Measurements from ENCODE around the gene PGM1. TPM values are rescaled to one million over a fixed set of nuclear protein-coding genes. Genes with fewer than 3 reads are reported as not detected.

Gene PGM1
- total RNA-seq, 1 donor = 52.4 TPM

DNA sequence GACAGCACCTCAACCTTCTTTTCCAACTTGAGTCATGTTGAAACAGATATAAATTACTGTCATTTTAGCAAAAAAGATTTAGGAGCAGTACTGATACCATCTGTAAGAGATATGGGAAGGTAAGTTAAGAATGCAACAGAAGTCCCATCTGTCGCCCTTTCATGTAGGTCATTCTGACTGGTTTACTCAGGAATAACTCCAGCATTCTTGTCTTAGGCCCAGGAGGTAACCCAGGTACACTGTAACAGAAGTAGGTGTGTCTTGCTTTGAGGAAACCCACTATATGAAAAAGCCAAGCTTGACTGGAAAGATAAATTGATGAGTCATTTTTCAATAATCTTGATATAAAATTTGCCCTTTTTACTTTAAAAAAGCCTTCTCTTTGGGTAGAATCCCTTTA, 35.4 kb downstream of the PGM1 start:
- TF ChIP-seq, protein P1, sequence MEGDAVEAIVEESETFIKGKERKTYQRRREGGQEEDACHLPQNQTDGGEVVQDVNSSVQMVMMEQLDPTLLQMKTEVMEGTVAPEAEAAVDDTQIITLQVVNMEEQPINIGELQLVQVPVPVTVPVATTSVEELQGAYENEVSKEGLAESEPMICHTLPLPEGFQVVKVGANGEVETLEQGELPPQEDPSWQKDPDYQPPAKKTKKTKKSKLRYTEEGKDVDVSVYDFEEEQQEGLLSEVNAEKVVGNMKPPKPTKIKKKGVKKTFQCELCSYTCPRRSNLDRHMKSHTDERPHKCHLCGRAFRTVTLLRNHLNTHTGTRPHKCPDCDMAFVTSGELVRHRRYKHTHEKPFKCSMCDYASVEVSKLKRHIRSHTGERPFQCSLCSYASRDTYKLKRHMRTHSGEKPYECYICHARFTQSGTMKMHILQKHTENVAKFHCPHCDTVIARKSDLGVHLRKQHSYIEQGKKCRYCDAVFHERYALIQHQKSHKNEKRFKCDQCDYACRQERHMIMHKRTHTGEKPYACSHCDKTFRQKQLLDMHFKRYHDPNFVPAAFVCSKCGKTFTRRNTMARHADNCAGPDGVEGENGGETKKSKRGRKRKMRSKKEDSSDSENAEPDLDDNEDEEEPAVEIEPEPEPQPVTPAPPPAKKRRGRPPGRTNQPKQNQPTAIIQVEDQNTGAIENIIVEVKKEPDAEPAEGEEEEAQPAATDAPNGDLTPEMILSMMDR (IDR thresholded peaks at IDR 0.05; ENCODE audit: insufficient read depth, low read length) = no peak
- no peak overlapping the region for H3K4me3 ChIP-seq (ENCODE audit: low read depth, low read length)
- DNase-seq (ENCODE audit: low read depth) = no peak

DNA sequence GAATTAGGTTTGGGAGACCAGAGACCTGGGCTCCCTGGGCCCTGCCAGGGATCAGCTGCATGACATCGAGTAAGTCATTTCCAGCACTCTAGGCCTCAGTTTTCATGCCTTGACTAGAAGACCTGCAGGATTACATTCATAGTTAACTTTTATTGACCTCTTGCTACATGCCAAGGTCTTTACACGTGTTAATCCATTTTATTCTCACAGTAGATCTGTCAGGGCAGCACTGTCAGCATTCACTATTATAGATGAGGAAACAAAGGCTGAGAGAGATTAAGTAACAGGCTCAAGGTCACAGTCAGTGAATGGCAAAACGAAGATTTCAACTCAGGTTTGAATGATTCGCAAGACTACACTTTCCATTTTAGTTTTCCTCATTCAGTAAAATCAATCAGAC, 37.0 kb downstream of the PGM1 start:
- TF ChIP-seq, protein P1 (IDR thresholded peaks at IDR 0.05; ENCODE audit: insufficient read depth, low read length) = no peak
- H3K4me3 ChIP-seq (ENCODE audit: low read depth, low read length) = no peak overlapping the region
- no peak for DNase-seq (ENCODE audit: low read depth)

DNA sequence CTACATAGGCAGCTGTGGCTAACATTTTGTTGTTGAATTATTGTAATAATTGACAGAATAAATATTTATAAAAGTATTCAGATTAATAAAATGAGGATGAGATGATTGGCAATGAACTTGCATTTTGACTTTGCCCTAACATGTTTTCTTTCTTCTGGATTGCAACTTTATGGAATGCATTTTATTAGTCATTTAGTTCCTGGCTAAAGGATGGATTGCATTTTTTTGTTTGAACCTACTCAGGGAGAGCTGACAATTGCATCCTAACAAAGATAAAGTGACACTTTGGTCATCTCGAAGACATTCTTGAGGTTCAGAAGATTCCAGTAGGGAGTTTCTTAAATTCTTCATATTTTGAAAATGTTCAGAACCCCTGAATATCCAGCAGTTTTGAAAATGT, 37.5 kb downstream of the PGM1 start:
- H3K4me3 ChIP-seq (ENCODE audit: low read depth, low read length) = no peak overlapping the region
- TF ChIP-seq, protein P1 (IDR thresholded peaks at IDR 0.05; ENCODE audit: insufficient read depth, low read length) = no peak
- peak; percentile 58 for DNase-seq (ENCODE audit: low read depth)

DNA sequence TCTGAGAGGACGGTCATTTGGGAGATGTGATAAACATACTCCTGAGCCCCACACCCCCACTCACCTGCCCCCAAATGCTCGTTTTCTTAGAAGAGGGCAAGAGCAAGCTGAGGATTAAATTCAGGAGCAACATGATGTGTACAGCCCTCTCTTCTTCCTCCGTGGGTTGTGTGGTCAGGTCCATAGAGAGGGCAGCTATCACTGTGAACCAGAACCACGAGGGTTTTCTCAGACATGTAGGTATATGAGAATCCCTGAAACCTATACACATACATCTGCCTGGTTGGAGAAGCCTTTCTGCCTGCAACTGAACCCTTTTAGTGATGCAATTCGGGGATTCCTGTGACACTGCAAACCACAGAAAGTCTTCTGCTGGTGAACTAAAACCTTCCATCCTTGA, 38.9 kb downstream of the PGM1 start:
- no peak overlapping the region for H3K4me3 ChIP-seq (ENCODE audit: low read depth, low read length)
- no peak for DNase-seq (ENCODE audit: low read depth)
- TF ChIP-seq, protein P1 (IDR thresholded peaks at IDR 0.05; ENCODE audit: insufficient read depth, low read length) = no peak

DNA sequence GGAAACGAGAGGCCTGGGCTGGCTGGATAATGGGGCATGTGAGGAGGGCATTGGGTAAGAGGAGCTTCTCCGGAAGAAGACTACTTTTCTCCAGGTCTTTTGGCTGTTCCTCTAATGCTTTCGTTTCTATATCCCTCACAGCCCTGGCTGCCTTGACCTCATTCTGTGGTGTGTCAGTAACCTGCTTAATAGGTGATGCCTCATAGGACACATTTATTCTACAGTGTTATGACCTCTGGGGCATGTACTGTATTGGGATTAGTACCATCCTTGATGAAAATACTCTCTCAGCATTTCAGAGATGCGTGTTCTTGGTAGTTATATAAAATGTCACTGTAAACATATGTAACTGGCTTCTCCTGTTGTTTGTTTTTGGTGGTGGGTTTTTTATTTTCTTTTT, 40.1 kb downstream of the PGM1 start:
- TF ChIP-seq, protein P1 (IDR thresholded peaks at IDR 0.05; ENCODE audit: insufficient read depth, low read length) = no peak
- no peak overlapping the region for H3K4me3 ChIP-seq (ENCODE audit: low read depth, low read length)
- DNase-seq (ENCODE audit: low read depth) = no peak

DNA sequence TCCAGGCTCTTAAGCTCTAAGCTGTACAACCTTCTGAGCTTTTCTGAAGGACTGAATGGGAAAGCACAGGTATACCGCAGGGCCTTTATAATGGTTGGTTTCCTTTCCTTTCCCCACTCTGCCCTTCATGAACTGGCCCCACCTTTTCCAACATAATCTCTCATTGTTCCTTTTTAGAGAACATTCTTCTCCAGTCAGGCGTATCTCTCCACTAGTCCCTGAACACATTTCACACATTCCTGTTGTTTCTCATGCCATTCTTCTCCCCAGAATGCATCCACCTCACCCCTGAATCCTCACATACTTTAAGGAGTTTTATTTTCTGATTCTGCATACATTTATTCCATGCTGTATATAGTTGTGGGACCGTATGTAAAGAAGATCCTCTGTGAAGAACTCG, 41.3 kb downstream of the PGM1 start:
- TF ChIP-seq, protein P1 (IDR thresholded peaks at IDR 0.05; ENCODE audit: insufficient read depth, low read length) = no peak
- no peak overlapping the region for H3K4me3 ChIP-seq (ENCODE audit: low read depth, low read length)
- DNase-seq (ENCODE audit: low read depth) = no peak

DNA sequence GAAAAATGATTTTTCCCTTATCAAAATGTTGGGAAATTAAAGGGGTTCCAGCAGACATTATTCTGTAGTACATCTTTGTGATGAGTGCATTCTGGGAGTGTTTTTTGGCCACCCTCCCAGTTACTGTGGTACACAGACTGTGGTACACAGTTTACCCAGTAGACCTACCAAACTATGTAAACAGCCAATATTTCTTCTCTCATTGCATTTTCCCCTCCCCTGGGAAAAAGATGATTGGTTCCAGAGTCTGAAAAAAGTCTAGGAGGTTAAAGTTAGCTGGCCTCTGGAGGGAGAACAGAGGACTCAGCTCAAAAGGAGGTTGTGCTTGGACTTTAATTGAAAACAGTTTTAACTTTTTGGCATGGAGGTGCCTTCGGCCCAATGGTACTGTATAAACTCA, 42.5 kb downstream of the PGM1 start:
- no peak overlapping the region for H3K4me3 ChIP-seq (ENCODE audit: low read depth, low read length)
- DNase-seq (ENCODE audit: low read depth) = peak; percentile 37
- TF ChIP-seq, protein P1 (IDR thresholded peaks at IDR 0.05; ENCODE audit: insufficient read depth, low read length) = no peak

Data from fibroblast of the aortic adventitia (primary cell).